Caki2 (cell line): ENCODE results near the gene MBD4. TPM values are rescaled to one million over a fixed set of nuclear protein-coding genes. Genes with fewer than 3 reads are reported as not detected.
"Not testable (repeated sequence)": the region's sequence is repeated elsewhere in the genome, so short reads cannot be mapped to it uniquely, and the experiment has no call there.

ENCODE experiments used
- DNase-seq: peaks from one replicate; pipeline ENCODE4 v3.0.0-alpha.2; 2015; ENCODE audit warnings: low read depth
- in situ Hi-C: cut with HindIII; loops from 2 replicates; pipeline ENCODE4 v1.10.0; 2016; ENCODE audit warnings: low sequenced_read_pairs, low pct_unique_long_range_greater_than_20kb, mixed read lengths
- total RNA-seq: library from RNA; depleted of rRNA; stranded (reverse); fragments of >200 nt; shearing (Covaris generic); gene quantifications from 2 replicates; pipeline ENCODE4 v1.2.3, GENCODE V29; 2014; ENCODE audit warnings: low replicate concordance; rRNA removed

The MBD4 gene
- total RNA-seq, result 8.9 and 13.6 TPM in 2 replicates

DNA sequence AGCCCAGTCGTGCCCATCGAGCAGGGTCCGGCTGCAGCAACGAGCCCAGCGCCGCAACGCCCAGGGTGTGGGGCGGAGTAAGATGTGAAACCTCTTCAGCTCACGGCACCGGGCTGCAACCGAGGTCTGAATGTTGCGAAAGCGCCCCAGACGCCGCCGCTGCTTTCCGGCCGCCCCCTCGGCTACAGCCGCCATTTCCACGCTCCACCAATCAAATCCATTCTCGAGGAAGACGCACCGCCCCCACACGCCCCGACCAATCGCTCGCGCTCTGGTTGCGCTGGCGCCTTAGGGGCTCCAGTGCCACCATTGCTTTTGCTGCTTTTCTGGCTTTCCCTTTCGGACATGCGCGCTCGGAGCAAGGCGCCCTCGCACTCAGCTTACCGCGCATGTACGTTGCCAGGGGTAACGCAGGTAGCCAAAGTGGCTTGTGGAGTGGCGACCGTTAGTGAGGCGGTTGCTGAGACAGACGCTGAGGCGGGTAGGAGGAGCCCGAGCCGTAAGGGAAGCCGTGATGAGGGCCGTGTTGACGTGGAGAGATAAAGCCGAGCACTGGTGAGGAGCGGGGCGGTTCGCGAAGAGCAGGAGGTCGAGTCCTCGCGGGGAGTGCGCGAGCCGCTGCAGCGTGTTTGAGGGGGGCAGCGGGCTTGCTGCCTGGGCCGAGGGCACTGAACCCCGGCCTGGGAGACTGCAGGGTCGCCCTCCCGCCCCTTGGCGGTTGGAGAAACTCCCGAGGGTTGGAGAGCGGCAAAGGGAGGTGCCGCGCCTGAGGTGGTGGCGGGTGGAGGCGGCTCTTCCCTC, at the start of gene MBD4, which contains the start of gene IFT122:
Gene MBD4, minus strand, starts transcription at position 132 of the 801 bp plus-strand sequence. Its CDS starts 115 bp downstream, at position 17.
Gene IFT122, plus strand, starts transcription at position 408 of the 801 bp plus-strand sequence. Its CDS starts 107 bp downstream, at position 515.
- peak; percentile 98 for DNase-seq
- in situ Hi-C loops, result no loop called here

DNA sequence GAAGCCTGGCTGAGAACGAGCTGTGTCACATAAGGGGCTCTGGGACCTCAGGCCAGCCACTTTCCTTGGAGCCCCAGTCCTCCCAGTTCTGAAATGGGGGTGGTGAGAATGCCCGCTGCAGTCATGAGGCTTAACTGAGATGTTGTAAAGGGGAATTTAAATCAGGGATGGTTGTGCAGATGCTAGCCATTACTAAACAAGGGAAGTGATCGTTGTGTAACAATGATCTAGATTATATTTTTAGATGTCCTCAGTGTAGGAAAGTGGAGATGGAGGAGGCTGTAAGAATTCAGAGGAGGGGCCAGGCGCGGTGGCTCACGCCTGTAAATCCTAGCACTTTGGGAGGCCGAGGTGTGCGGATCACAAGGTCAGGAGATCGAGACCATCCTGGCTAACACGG, 49.5 kb upstream of the MBD4 start:
- in situ Hi-C loops, DNase-seq: not testable (repeated sequence)

GRCh38 chr3:129487868-129488335, 48.2 kb upstream of the MBD4 start:
- DNase-seq, in situ Hi-C loops: not testable (repeated sequence)

- DNase-seq, result no peak
- in situ Hi-C loops, result no loop called here
Measured at GRCh38 chr3:129487183-129487867, 47.6 kb upstream of the MBD4 start.

- DNase-seq, result no peak
- in situ Hi-C loops, result no loop called here
Measured at GRCh38 chr3:129486664-129487035, 46.9 kb upstream of the MBD4 start.

DNA sequence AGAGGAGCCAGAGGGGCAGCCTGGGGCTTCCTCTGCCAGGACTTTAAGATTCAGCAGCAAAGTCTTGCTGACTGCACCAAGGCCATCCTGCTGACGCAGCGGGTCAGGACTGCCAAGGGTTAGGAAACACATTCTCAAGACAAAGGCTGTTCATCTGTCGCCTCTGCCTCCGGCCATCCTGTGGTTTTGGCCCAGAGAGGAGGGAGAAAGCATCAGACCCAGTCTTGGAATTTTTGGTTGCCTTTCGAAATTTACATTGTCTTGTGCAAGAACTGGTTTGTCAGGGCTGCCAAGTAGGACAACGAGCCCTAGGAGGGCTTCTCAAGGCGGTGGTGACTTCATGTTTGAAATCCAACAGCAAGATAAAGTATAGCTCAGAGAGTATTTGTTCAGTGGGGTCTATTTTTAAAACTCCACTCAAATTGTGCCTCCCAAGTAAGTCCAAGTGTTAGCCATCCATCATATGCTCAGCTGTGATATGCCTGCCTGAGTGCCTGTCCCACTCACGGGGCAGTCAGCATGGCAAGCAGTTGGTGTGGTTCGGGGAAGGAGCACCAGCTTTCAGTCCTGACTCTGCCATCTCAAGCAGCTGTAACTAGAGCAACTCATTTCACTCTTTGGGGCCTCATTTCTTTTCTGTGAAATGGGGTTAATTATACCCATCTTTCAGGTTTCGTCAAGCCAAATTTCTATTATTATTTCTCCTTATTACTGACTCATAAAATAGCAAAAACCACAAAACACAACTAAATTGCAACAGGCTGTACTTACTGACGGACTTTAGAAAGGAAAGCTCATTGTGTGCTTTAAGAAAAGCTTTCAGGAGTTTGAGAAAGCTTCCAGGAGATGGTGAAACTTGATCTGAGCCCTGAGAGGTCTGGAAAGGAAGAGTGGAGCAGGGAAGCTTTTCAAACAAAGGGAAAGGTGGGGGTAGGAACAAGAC, 46.2 kb upstream of the MBD4 start:
- in situ Hi-C loops, result no loop called here
- DNase-seq, result no peak

GRCh38 chr3:129485146-129485545, 45.4 kb upstream of the MBD4 start:
- in situ Hi-C loops, DNase-seq: not testable (repeated sequence)

DNA sequence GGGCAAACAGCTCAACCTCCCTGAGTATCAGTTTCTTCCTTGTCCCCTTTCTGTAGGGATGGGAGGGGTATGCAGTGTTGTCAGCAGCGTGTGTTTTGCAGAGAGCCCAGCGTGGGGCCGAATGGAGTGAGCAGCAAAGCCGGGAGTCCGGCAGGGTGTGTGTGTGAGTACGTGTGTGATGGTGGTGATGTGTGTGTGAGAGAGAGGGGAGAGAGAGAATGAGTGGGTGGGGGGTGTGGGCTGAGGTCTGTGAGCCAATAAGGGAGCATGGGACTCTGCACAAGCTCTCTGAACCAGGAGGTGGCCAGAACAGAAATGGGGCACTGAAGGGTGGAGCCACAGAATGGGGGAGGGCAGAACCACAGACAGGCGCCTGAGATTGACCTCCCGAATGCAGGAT, 44.1 kb upstream of the MBD4 start:
- no peak for DNase-seq
- in situ Hi-C loops, result no loop called here

DNA sequence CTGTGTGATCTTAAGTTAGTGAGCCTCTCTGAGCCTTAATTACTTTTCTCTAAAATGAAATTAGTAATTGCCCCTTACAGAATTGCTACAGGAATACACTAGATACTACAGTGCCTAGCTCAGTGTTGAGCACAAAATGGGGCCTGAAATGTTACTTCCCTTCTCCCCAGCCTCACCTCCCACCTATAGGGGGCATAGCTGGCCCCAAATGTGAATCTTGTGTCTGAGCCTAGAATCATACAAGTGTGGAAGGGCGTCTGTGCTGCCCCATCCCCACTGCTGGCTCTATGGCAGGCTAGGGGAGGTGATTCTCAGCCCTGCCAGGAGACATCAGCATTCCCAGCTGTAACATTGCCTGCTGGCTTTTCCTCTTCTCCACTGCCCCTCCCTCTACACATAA, 43.0 kb upstream of the MBD4 start:
- in situ Hi-C loops, result no loop called here
- no peak for DNase-seq

DNA sequence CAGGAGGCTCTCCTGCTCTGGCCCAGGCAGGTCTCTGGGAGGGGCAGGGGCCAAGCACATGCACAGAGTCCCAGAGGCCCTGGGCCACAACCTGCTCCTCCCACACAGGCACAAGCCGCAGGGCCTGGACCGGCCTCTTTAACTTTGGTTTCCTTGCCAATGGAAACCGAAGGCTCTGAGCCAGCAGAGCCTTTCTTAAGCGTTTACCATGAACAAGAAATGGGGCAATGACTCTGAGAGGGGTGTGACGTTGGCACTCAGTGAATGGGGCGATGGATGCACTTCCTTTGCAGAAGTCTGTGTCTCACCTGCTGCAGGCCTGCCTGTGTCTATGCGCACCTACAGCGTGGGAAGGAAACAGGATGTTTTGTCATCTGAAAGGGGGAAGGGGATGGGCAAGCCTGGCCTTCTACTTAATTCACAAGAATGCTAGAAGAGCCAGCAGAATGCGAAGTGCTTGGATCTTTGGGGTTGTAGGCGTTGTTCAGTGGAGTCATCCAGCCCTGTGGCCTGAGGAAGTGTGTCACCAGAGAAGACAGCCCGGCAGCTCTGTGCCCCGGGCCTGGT, 42.1 kb upstream of the MBD4 start:
- DNase-seq, result no peak
- in situ Hi-C loops, result no loop called here

- in situ Hi-C loops, DNase-seq: not testable (repeated sequence)
Measured at GRCh38 chr3:129481225-129481765, 41.5 kb upstream of the MBD4 start.

- in situ Hi-C loops, result no loop called here
- no peak for DNase-seq
Measured at GRCh38 chr3:129476586-129476985, 36.8 kb upstream of the MBD4 start.

DNA sequence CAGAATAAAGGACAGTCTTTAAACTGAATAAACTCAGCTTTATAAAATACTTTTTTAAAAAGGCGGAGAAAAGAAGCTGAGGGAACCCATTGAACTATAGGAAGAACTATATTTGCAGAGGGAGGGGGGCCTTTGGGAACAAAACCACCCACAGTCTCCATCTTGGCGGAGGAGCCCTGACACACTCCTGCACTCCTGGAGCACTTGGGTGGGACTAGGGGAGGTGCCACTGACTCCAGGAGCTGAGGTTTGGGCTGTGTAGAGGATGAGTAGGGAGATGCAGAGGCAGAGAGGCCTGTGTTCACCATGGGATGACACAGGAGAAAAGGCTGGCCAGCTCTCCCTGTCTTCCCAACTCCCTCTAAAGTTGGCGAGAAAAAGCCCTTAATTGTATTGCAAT, 36.1 kb upstream of the MBD4 start:
- in situ Hi-C loops, result no loop called here

DNA sequence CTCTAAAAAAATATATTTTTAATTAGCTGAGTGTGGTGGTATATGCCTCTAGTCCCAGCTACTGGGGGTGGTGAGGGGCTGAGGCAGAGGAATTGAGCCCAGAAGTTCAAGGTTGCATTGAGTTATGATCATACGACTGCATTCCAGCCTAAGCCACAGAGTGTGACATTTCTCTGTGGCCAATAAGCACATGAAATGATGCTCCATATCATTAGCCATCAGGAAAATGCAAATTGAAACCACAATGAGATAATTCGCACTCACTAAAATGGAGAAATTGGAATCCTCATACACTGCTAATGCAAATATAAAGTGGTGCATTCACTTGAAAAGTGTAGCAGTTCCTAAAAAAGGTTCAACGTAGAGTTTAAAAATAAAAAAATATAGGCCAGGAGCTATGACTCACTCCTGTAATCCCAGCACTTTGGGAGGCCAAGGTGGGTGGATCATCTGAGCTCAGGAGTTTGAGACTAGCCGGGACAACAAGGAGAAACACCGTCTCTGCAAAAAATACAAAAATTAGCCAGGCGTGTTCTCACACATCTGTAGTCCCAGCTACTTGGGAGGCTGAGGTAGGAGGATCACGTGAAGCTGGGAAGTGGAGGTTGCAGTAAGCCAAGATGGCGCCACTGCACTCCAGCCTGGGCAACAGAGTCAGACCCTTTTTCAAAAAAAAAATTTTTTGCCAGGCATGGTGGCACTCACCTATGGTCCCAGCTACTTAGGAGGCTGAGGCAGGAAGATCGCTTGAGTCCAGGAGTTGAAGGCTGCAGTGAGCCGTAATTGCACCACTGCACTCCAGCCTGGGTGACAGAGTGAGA, 35.4 kb upstream of the MBD4 start:
- in situ Hi-C loops, result no loop called here
- no peak for DNase-seq

More for the DNA sequence above, 36.1 kb upstream of the MBD4 start:
- no peak for DNase-seq

GRCh38 chr3:129473769-129474152, 34.0 kb upstream of the MBD4 start:
- in situ Hi-C loops, result no loop called here
- DNase-seq, result no peak

DNA sequence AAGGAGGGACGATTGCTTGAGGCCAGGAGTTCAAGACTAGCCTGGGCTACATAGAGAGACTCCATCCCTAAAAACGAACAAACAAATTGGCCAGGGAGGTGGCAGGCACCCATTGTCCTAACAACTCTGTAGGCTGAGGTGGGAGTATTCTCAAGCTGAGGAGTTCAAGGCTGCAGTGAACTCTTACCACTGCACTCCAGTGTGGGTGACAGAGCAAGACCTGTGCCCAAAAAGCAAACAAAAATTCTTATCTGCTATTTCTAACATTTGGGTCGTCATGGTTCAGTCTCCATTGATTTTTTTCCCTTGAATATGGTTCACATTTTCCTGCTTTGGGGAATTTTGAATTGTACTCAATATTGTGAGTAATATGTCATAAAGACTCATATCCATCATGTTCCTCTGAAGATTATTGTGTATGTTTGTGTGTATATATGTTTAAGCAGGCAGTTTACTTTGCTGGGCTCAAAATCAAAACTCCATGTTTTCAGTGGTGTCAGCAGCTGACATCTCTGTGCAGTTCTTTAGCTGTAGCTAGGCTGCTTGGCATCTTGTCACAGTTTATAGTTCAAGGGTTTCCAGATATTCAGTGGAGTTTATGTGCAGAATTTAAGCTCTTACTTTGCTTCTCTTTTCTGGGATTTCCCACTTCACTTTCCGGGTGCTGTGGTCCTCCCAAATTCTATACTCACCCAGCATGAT, 33.5 kb upstream of the MBD4 start:
- in situ Hi-C loops, result no loop called here
- DNase-seq, result no peak
